ENCODE measurements around the gene CFAP58. TPM values are rescaled to one million over a fixed set of nuclear protein-coding genes. Genes with fewer than 3 reads are reported as not detected.

CFAP58 gene
- total RNA-seq, 1 experiment from 2014 or later = 0.31 TPM

DNA sequence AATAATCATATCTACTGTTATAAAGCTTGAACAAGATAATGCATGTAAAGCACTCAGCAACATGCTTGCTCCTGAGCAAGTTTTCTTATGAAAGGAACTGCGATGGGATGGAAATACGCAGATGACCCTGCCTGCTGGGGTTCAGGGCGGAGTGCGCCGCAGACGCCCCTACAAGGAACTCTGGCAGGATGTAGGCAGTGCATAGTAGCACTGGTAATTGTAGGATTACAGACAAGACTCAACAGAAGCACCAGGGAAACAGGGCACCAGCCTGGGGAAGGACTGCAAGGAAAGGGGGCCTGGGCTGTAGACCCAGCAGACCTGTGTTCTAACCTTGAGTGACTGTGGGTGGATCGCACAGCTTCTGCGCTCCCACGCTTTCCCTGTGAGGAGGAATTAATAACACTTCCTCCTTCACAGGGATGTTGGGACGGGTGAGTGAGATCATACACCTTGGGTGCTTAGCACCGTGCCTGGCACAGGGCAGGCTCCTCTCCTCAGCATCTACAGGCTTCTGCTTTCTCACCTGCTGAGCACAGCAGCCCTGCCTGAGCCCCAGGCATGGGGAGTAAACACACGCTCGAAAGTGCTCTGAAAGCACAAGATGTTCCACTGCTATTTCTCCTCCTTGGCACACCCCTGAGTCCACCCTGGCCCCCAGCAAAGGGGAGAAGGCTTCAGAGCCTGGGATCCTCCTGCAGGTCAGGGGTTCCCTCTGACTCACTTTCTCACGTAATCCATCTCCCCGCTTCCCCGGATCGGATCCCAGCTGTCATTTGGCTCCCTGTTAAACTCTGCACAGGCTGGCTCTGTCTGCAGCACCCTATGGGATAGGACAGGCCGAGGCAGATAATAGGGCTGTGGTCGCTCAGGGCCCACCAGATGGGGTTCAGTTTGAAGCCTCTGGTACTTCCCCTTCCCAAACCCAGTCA lies 34.6 kb upstream of the CFAP58 start:
- POLR2A ChIA-PET (ENCODE audit: unreplicated experiment) = no interaction called here
- CTCF ChIA-PET = no interaction called here

GRCh38 chr10:104321226-104321625 lies 32.4 kb upstream of the CFAP58 start:
- Histone ChIP-seq H3K4me3 (no peak overlapping the region), H3K9me3 (ENCODE audit: insufficient read depth, low read depth) (no peaks in the 10 kb centered on the region), H3F3A (ENCODE audit: insufficient read depth, low read depth) (no peaks in the 10 kb centered on the region), H3K36me3 (ENCODE audit: low read depth) (no peaks in the 10 kb centered on the region), H3K4me2 (no peak overlapping the region), H3K27me3 (ENCODE audit: insufficient read depth, low read depth) (no peaks in the 10 kb centered on the region), H4K20me1 (ENCODE audit: insufficient read depth) (no peaks in the 10 kb centered on the region), H2AFZ (no peak overlapping the region), H3K27ac (no peak overlapping the region), H3K4me1 (replicated peaks; ENCODE audit: insufficient read depth) (peaks cover 6% of the 10 kb centered on the region; the same call in 1 of the 2 replicates), H3K9me2 (ENCODE audit: insufficient read depth) (no peaks in the 10 kb centered on the region), H3K79me2 (ENCODE audit: low read depth) (peaks cover 77% of the 10 kb centered on the region)
- TF ChIP-seq EZH2 (IDR thresholded peaks at IDR 0.05; ENCODE audit: low read depth) = no peak
- TF ChIP-seq, protein P1, sequence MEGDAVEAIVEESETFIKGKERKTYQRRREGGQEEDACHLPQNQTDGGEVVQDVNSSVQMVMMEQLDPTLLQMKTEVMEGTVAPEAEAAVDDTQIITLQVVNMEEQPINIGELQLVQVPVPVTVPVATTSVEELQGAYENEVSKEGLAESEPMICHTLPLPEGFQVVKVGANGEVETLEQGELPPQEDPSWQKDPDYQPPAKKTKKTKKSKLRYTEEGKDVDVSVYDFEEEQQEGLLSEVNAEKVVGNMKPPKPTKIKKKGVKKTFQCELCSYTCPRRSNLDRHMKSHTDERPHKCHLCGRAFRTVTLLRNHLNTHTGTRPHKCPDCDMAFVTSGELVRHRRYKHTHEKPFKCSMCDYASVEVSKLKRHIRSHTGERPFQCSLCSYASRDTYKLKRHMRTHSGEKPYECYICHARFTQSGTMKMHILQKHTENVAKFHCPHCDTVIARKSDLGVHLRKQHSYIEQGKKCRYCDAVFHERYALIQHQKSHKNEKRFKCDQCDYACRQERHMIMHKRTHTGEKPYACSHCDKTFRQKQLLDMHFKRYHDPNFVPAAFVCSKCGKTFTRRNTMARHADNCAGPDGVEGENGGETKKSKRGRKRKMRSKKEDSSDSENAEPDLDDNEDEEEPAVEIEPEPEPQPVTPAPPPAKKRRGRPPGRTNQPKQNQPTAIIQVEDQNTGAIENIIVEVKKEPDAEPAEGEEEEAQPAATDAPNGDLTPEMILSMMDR (conservative IDR thresholded peaks at IDR 0.05) = no peak
- ChIA-PET CTCF (interaction anchor here (0.6 kb wide), 1 partner anchor 139 kb away, joined by 3 read pairs; no protein-coding TSS in a partner anchor), POLR2A (ENCODE audit: unreplicated experiment) (no interaction called here)
- BruUV-seq (replicated peaks) = no TSS peak
- DNase-seq = no peak
- intact Hi-C loops (cut with micrococcal nuclease; ENCODE audit: unreplicated experiment) = no loop called here

More for the DNA sequence above, 34.6 kb upstream of the CFAP58 start:
- Histone ChIP-seq H3K27ac (no peak overlapping the region), H3K4me2 (no peak overlapping the region), H3K79me2 (ENCODE audit: low read depth) (peaks cover 55% of the 10 kb centered on the region), H4K20me1 (ENCODE audit: insufficient read depth) (no peaks in the 10 kb centered on the region), H3K36me3 (ENCODE audit: low read depth) (0 out of 2 replicates have a peak, but pooled peaks cover 1% of the 10 kb centered on the region), H3K9me3 (ENCODE audit: insufficient read depth, low read depth) (no peaks in the 10 kb centered on the region), H3K9me2 (ENCODE audit: insufficient read depth) (no peaks in the 10 kb centered on the region), H2AFZ (no peak overlapping the region), H3K4me3 (no peak overlapping the region), H3K27me3 (ENCODE audit: insufficient read depth, low read depth) (no peaks in the 10 kb centered on the region), H3F3A (ENCODE audit: insufficient read depth, low read depth) (no peaks in the 10 kb centered on the region), H3K4me1 (replicated peaks; ENCODE audit: insufficient read depth) (peaks cover 6% of the 10 kb centered on the region; the same call in 1 of the 2 replicates)
- DNase-seq = no peak
- BruUV-seq (replicated peaks) = no TSS peak
- TF ChIP-seq, protein P1 (conservative IDR thresholded peaks at IDR 0.05) = no peak
- TF ChIP-seq EZH2 (IDR thresholded peaks at IDR 0.05; ENCODE audit: low read depth) = no peak
- intact Hi-C loops (cut with micrococcal nuclease; ENCODE audit: unreplicated experiment) = no loop called here

GRCh38 chr10:104321725-104322415 lies 31.8 kb upstream of the CFAP58 start:
- TF ChIP-seq, protein P1 (conservative IDR thresholded peaks at IDR 0.05) = no peak
- TF ChIP-seq EZH2 (IDR thresholded peaks at IDR 0.05; ENCODE audit: low read depth) = no peak
- H3K79me2 ChIP-seq (ENCODE audit: low read depth) = peaks cover 80% of the 10 kb centered on the region
- no peak overlapping the region for H3K4me3 ChIP-seq
- ChIA-PET POLR2A (ENCODE audit: unreplicated experiment) (no interaction called here), CTCF (no interaction called here)
- H3K36me3 ChIP-seq (ENCODE audit: low read depth) = no peaks in the 10 kb centered on the region
- no peaks in the 10 kb centered on the region for H3K9me2 ChIP-seq (ENCODE audit: insufficient read depth)
- no peak overlapping the region for H3K27ac ChIP-seq
- no peaks in the 10 kb centered on the region for H3F3A ChIP-seq (ENCODE audit: insufficient read depth, low read depth)
- intact Hi-C loops (cut with micrococcal nuclease; ENCODE audit: unreplicated experiment) = no loop called here
- no peak overlapping the region for H2AFZ ChIP-seq
- no peak overlapping the region for H3K4me2 ChIP-seq
- peaks cover 6% of the 10 kb centered on the region; the same call in 1 of the 2 replicates for H3K4me1 ChIP-seq (replicated peaks; ENCODE audit: insufficient read depth)
- no peaks in the 10 kb centered on the region for H4K20me1 ChIP-seq (ENCODE audit: insufficient read depth)
- no peaks in the 10 kb centered on the region for H3K27me3 ChIP-seq (ENCODE audit: insufficient read depth, low read depth)
- no peaks in the 10 kb centered on the region for H3K9me3 ChIP-seq (ENCODE audit: insufficient read depth, low read depth)
- no peak for DNase-seq
- no TSS peak for BruUV-seq (replicated peaks)

Measured in PC-9 (cell line).